ENCODE data around the gene TTC9.

TTC9 gene

DNA sequence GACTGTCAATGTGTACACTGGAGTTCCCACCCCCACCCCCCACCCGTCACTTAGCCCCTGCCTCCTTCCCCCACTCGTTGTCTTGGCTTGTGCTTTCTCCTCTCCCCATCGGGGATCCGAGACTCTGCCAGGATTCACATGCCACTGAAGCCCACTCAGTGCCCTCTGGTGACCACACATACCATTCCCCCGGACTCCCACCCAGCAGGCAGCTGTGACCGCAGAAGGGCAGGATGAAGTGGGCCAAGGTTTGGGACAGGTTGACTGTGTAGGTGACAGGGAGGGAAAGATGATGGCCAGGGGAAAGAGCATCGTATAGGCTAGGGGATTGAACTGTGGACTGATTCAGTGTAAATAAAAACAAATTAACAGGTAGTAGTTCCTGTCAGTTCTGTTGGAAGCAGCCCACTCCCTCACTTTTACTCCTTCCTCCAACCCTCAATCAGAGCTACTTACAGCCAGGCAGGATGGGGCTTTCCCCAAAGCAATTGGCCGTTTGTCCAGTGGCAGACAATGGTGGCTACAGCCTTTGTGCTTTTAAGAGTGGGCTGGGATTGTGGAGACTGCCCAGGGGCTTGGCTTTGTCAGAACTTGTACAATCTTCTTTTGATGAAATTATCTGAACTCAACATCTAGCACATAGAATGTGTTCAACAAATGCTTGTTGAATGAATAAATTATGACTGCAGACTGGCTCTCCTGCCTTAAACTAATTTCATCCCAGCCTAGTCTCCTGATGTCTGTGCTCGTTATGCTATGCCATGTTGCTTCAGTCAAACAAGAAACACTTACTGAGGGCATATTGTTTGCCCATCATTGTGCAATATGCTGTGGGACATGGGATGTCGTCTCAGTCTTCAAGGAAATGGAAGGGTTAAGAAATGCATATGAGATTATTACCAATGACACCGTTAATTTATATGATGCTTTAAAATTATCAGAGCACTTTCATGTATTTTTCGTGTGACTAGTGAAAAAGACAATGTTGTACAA, 30.2 kb downstream of the TTC9 start:
- Mint-ChIP-seq H3K4me1 (no peaks in the 10 kb centered on the region), H3K4me3 (no peak overlapping the region), H3K27me3 (ENCODE audit: low read depth) (no peaks in the 10 kb centered on the region), H3K36me3 (ENCODE audit: low read depth) (no peaks in the 10 kb centered on the region), H3K27ac (no peak overlapping the region), H3K9me3 (no peaks in the 10 kb centered on the region)
- TF ChIP-seq CTCF (IDR thresholded peaks at IDR 0.05; ENCODE audit: unreplicated experiment in 3 of 3), result no peak

- no peak overlapping the region for H3K27ac Mint-ChIP-seq
Measured at GRCh38 chr14:70677341-70677740, 35.6 kb downstream of the TTC9 start.

GRCh38 chr14:70680748-70681147, 39.0 kb downstream of the TTC9 start:
- no peak overlapping the region for H3K4me3 Mint-ChIP-seq
- no peaks in the 10 kb centered on the region for H3K4me1 Mint-ChIP-seq
- H3K27ac Mint-ChIP-seq, result no peak overlapping the region
- no peaks in the 10 kb centered on the region for H3K36me3 Mint-ChIP-seq (ENCODE audit: low read depth)
- TF ChIP-seq CTCF (IDR thresholded peaks at IDR 0.05; ENCODE audit: unreplicated experiment in 3 of 3), result no peak
- H3K27me3 Mint-ChIP-seq (ENCODE audit: low read depth), result no peaks in the 10 kb centered on the region
- no peaks in the 10 kb centered on the region for H3K9me3 Mint-ChIP-seq

More at GRCh38 chr14:70677341-70677740, 35.6 kb downstream of the TTC9 start:
- Mint-ChIP-seq H3K36me3 (ENCODE audit: low read depth) (no peaks in the 10 kb centered on the region), H3K4me1 (no peaks in the 10 kb centered on the region), H3K9me3 (no peaks in the 10 kb centered on the region), H3K4me3 (no peak overlapping the region), H3K27me3 (ENCODE audit: low read depth) (no peaks in the 10 kb centered on the region)
- no peak for TF ChIP-seq CTCF (IDR thresholded peaks at IDR 0.05; ENCODE audit: unreplicated experiment in 3 of 3)

GRCh38 chr14:70683983-70684382, 42.3 kb downstream of the TTC9 start:
- Mint-ChIP-seq H3K27ac (no peak overlapping the region), H3K36me3 (ENCODE audit: low read depth) (no peaks in the 10 kb centered on the region), H3K9me3 (no peaks in the 10 kb centered on the region), H3K4me3 (no peak overlapping the region), H3K27me3 (ENCODE audit: low read depth) (no peaks in the 10 kb centered on the region), H3K4me1 (no peaks in the 10 kb centered on the region)
- no peak for TF ChIP-seq CTCF (IDR thresholded peaks at IDR 0.05; ENCODE audit: unreplicated experiment in 3 of 3)

DNA sequence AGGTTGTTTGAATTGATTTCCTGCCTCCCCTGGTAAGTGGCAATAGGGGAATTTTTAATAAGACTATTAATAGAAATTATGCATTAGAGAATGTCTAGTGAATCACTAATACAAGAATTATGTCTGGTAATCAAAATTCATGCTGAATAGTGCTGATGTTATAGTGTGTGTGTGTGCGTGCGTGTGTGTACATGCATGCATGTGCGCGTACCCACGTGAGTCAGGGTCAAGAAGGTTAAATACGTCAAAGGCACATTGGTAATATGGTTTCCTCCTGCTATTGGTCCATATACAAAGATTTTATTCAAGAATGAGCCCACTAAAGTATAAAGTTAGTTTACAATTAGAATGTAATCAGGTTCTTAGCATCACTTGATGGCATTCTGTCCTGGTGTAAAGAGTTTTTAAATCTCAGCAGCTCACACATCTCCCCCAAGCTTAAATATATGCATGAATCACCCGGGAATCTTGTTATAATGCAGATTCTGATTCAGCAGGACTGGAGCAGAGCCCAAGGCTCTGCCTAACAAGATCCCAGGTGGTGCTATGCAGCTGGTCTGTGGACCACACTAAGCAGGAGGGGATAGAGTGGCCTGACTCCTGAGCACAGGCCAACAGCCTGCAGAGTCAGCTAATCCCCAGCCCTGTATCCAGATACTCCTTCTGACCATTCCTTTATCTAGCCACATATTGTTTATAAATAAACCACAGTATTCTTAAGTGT, 43.9 kb downstream of the TTC9 start:
- H3K36me3 Mint-ChIP-seq (ENCODE audit: low read depth), result no peaks in the 10 kb centered on the region
- no peaks in the 10 kb centered on the region for H3K27me3 Mint-ChIP-seq (ENCODE audit: low read depth)
- no peak for TF ChIP-seq CTCF (IDR thresholded peaks at IDR 0.05; ENCODE audit: unreplicated experiment in 3 of 3)
- H3K9me3 Mint-ChIP-seq, result no peaks in the 10 kb centered on the region
- no peak overlapping the region for H3K4me3 Mint-ChIP-seq
- H3K4me1 Mint-ChIP-seq, result no peaks in the 10 kb centered on the region
- H3K27ac Mint-ChIP-seq, result no peak overlapping the region
